H1 (cell line): ENCODE measurements around the gene SH3PXD2B. TPM values are rescaled to one million over a fixed set of nuclear protein-coding genes. Genes with fewer than 3 reads are reported as not detected.

Source experiments
- CTCF ChIA-PET: fragments of 300-600 bp; sonication (Branson Sonifier 250); formaldehyde crosslinking; loops from one replicate; lab custom pipeline; 2021; ENCODE audit not compliant: partially characterized antibody; lab: Charles Lee
- POLR2A ChIA-PET: fragments of 300-600 bp; sonication (Branson Sonifier 250); formaldehyde crosslinking; loops from one replicate; lab custom pipeline; 2021; ENCODE audit warnings: inconsistent platforms; ENCODE audit not compliant: partially characterized antibody; lab: Charles Lee
- DNase-seq, 2 experiments: peaks; one replicate each; pipeline versions ENCODE4 v3.0.0 to v3.0.0-alpha.2; 2010 to 2022; ENCODE audit warnings: low spot score in 2 of 2, low read depth in 1 of 2, mixed read lengths in 1 of 2
- FAIRE-seq: peaks from 2 replicates; lab custom pipeline; 2011; peaks lifted over from hg19 to GRCh38; lab: Jason Lieb, UNC
- H2AFZ ChIP-seq: 2 replicates; pipeline ENCODE4 v1.8.1; 2012; ENCODE audit warnings: low read length, inconsistent platforms
- H2AK5ac ChIP-seq: 2 replicates; pipeline ENCODE4 v1.6.1; 2013; ENCODE audit warnings: low read depth, low read length
- H2BK120ac ChIP-seq: replicated peaks from 2 replicates; pipeline ENCODE3; 2013; ENCODE audit warnings: low read depth, low read length, inconsistent platforms
- H2BK12ac ChIP-seq: 2 replicates; pipeline ENCODE4 v1.6.1; 2013; ENCODE audit warnings: low read depth, low read length
- H2BK15ac ChIP-seq: 2 replicates; pipeline ENCODE4 v1.6.1; 2013; ENCODE audit warnings: low read length
- H2BK20ac ChIP-seq: 2 replicates; pipeline ENCODE4 v1.6.1; 2013; ENCODE audit warnings: low read length
- H2BK5ac ChIP-seq: 2 replicates; pipeline ENCODE4 v1.6.1; 2013; ENCODE audit warnings: low read depth, low read length
- H3K14ac ChIP-seq: 2 replicates; pipeline ENCODE4 v1.6.1; 2013; ENCODE audit warnings: inconsistent platforms; ENCODE audit not compliant: insufficient read length
- H3K18ac ChIP-seq: 2 replicates; pipeline ENCODE4 v1.6.1; 2013; ENCODE audit warnings: low read length; ENCODE audit errors: extremely low read depth
- H3K23ac ChIP-seq: 2 replicates; pipeline ENCODE4 v1.6.1; 2013; ENCODE audit warnings: inconsistent platforms; ENCODE audit not compliant: insufficient read length
- H3K23me2 ChIP-seq: 2 replicates; pipeline ENCODE4 v1.6.1; 2013; ENCODE audit warnings: low read depth, low read length
- H3K27ac ChIP-seq: 2 replicates; pipeline ENCODE4 v1.6.1; 2011; ENCODE audit warnings: low read depth, low read length, inconsistent platforms
- H3K27me3 ChIP-seq, 4 experiments: replicated peaks in 1 of 4; 1 replicate in 1 of 4; 2 replicates in 3 of 4; pipeline versions ENCODE4 v1.6.1 to v1.8.1; 2011 to 2013; ENCODE audit warnings: low read length in 3 of 4, mild to moderate bottlenecking in 3 of 4, inconsistent platforms in 2 of 4, mixed read lengths in 2 of 4, moderate library complexity in 1 of 4; ENCODE audit not compliant: control insufficient read depth in 3 of 4, insufficient read depth in 3 of 4; ENCODE audit errors: extremely low read depth in 1 of 4
- H3K36me3 ChIP-seq, 4 experiments: 2 replicates each; pipeline versions ENCODE4 v1.6.1 to v1.8.1; 2011 to 2013; ENCODE audit warnings: mild to moderate bottlenecking in 4 of 4, low read length in 3 of 4, moderate library complexity in 2 of 4, control low read depth in 1 of 4, inconsistent platforms in 1 of 4; ENCODE audit not compliant: insufficient read depth in 4 of 4, control insufficient read depth in 2 of 4
- H3K4ac ChIP-seq: replicated peaks from 2 replicates; pipeline ENCODE3; 2013; ENCODE audit warnings: low read length, low read depth, mixed read lengths, inconsistent platforms; ENCODE audit not compliant: insufficient read length
- H3K4me1 ChIP-seq, 4 experiments: replicated peaks in 1 of 4; 1 replicate in 1 of 4; 2 replicates in 3 of 4; pipeline versions ENCODE4 v1.6.1 to v1.8.1; 2011 to 2013; ENCODE audit warnings: low read length in 3 of 4, inconsistent platforms in 2 of 4, mixed read lengths in 1 of 4; ENCODE audit not compliant: insufficient read depth in 4 of 4, control insufficient read depth in 3 of 4
- H3K4me2 ChIP-seq, 2 experiments: 2 replicates each; pipeline versions ENCODE4 v1.6.1 to v1.8.1; 2011 to 2013; ENCODE audit warnings: low read depth in 2 of 2, low read length in 2 of 2, control low read depth in 1 of 2, inconsistent platforms in 1 of 2, mild to moderate bottlenecking in 1 of 2; ENCODE audit not compliant: insufficient read depth in 1 of 2
- H3K4me3 ChIP-seq, 4 experiments: fragments of 200-600, 300-600 bp in 1 of 4; sonication (generic), shearing (Covaris generic), sonication (Bioruptor Twin) in 1 of 4; 2 replicates each; pipeline versions ENCODE4 v1.5.1 to v1.8.1; 2011 to 2016; ENCODE audit warnings: low read length in 4 of 4, low read depth in 3 of 4, control low read depth in 2 of 4, inconsistent platforms in 2 of 4, mild to moderate bottlenecking in 2 of 4, mixed read lengths in 1 of 4, moderate library complexity in 1 of 4; ENCODE audit not compliant: insufficient read depth in 2 of 4; ENCODE audit errors: extremely low read depth in 1 of 4
- H3K56ac ChIP-seq: replicated peaks from 2 replicates; pipeline ENCODE3; 2013; ENCODE audit warnings: low read depth, mild to moderate bottlenecking, mixed read lengths, low read length, inconsistent platforms; ENCODE audit not compliant: insufficient read length
- H3K79me1 ChIP-seq: 2 replicates; pipeline ENCODE4 v1.6.1; 2013; ENCODE audit warnings: low read depth, low read length, control low read depth
- H3K79me2 ChIP-seq, 2 experiments: 2 replicates each; pipeline versions ENCODE4 v1.6.1 to v1.8.1; 2012 to 2013; ENCODE audit warnings: low read length in 2 of 2, mild to moderate bottlenecking in 2 of 2, inconsistent platforms in 1 of 2; ENCODE audit not compliant: insufficient read depth in 2 of 2, control insufficient read depth in 1 of 2
- H3K9ac ChIP-seq, 4 experiments: replicated peaks in 1 of 4; 1 replicate in 1 of 4; 2 replicates in 3 of 4; pipeline versions ENCODE4 v1.6.1 to v1.8.1; 2011 to 2013; ENCODE audit warnings: low read depth in 3 of 4, low read length in 3 of 4, control low read depth in 2 of 4, mild to moderate bottlenecking in 2 of 4, moderate library complexity in 2 of 4, inconsistent platforms in 1 of 4; ENCODE audit errors: extremely low read depth in 1 of 4
- H3K9me3 ChIP-seq, 2 experiments: 2 replicates each; pipeline versions ENCODE4 v1.6.1 to v1.8.1; 2012 to 2013; ENCODE audit warnings: mild to moderate bottlenecking in 2 of 2, moderate library complexity in 2 of 2, control low read depth in 1 of 2, inconsistent platforms in 1 of 2, low read depth in 1 of 2, low read length in 1 of 2, mixed read lengths in 1 of 2; ENCODE audit not compliant: insufficient read depth in 2 of 2
- H4K20me1 ChIP-seq, 2 experiments: replicated peaks in 1 of 2; 2 replicates each; pipeline versions ENCODE3 to v1.8.1; 2011 to 2013; ENCODE audit warnings: inconsistent platforms in 2 of 2, low read length in 2 of 2, mild to moderate bottlenecking in 1 of 2; ENCODE audit not compliant: insufficient read depth in 2 of 2, control insufficient read depth in 1 of 2
- H4K5ac ChIP-seq: 2 replicates; pipeline ENCODE4 v1.6.1; 2013; ENCODE audit warnings: low read length, low read depth, mixed read lengths, inconsistent platforms; ENCODE audit not compliant: insufficient read length
- H4K8ac ChIP-seq: 2 replicates; pipeline ENCODE4 v1.8.0; 2013; ENCODE audit warnings: mild to moderate bottlenecking, moderate library complexity, low read length, inconsistent platforms; ENCODE audit not compliant: insufficient read depth; ENCODE audit errors: extremely low read depth
- H4K91ac ChIP-seq: replicated peaks from 2 replicates; pipeline ENCODE3; 2013; ENCODE audit warnings: low read length, mixed read lengths, inconsistent platforms; ENCODE audit not compliant: insufficient read length
- BCL11A ChIP-seq, 2 experiments: IDR thresholded peaks; one replicate each; pipeline ENCODE4 v1.6.1; 2011; ENCODE audit warnings: low read depth in 2 of 2, low read length in 2 of 2, mild to moderate bottlenecking in 2 of 2
- BRCA1 ChIP-seq: IDR thresholded peaks from 2 replicates; pipeline ENCODE4 v1.6.1; 2012; ENCODE audit warnings: low read depth, low read length, improper control_type of control experiment
- EGR1 ChIP-seq: IDR thresholded peaks from 2 replicates; pipeline ENCODE4 v1.6.1; 2011; ENCODE audit warnings: low read depth, low read length, borderline replicate concordance
- FOSL1 ChIP-seq: IDR thresholded peaks from 2 replicates; pipeline ENCODE4 v1.6.1; 2011; ENCODE audit warnings: mild to moderate bottlenecking, low read depth, low read length, moderate library complexity; ENCODE audit not compliant: insufficient read depth
- NANOG ChIP-seq: IDR thresholded peaks from 2 replicates; pipeline ENCODE4 v1.6.1; 2011; ENCODE audit warnings: low read length, low read depth, mild to moderate bottlenecking, inconsistent platforms; ENCODE audit not compliant: insufficient read depth, poor library complexity, severe bottlenecking
- RAD21 ChIP-seq, 2 experiments: IDR thresholded peaks in 1 of 2; conservative IDR thresholded peaks in 1 of 2; 2 replicates each; pipeline ENCODE4 v1.6.1; 2011; ENCODE audit warnings: low read depth in 2 of 2, low read length in 2 of 2, improper control_type of control experiment in 1 of 2, inconsistent platforms in 1 of 2, mild to moderate bottlenecking in 1 of 2, moderate library complexity in 1 of 2
- SIN3A ChIP-seq, 2 experiments: IDR thresholded peaks in 1 of 2; conservative IDR thresholded peaks in 1 of 2; 2 replicates each; pipeline ENCODE4 v1.6.1; 2011 to 2012; ENCODE audit warnings: low read length in 2 of 2, improper control_type of control experiment in 1 of 2, low read depth in 1 of 2, mild to moderate bottlenecking in 1 of 2
- SIRT6 ChIP-seq: IDR thresholded peaks from one replicate; pipeline ENCODE4 v1.7.1; 2012; ENCODE audit warnings: low read length, inconsistent platforms
- SP1 ChIP-seq: IDR thresholded peaks from 2 replicates; pipeline ENCODE4 v1.6.1; 2011; ENCODE audit warnings: low read depth, low read length
- TAF7 ChIP-seq: optimal IDR thresholded peaks from 2 replicates; pipeline ENCODE3; 2011; ENCODE audit warnings: low read depth, mild to moderate bottlenecking, inconsistent platforms, low read length, moderate library complexity, borderline replicate concordance
- TEAD4 ChIP-seq: IDR thresholded peaks from 2 replicates; pipeline ENCODE4 v1.6.1; 2012; ENCODE audit warnings: low read depth, low read length, inconsistent platforms, mixed read lengths
- WGBS, 2 experiments: shearing (Covaris generic) in 1 of 2; methylation state at CpG; one replicate each; pipeline versions ENCODE4 v1.1.6 to v1.1.7; 2013 to 2015; ENCODE audit warnings: low lambda C conversion rate in 2 of 2, mixed read lengths in 2 of 2, inconsistent platforms in 1 of 2, low coverage in 1 of 2, missing lambda C conversion rate in 1 of 2; ENCODE audit not compliant: insufficient replicate concordance in 2 of 2, insufficient coverage in 1 of 2, insufficient read length in 1 of 2; ENCODE audit errors: extremely low coverage in 1 of 2, missing lambda C conversion rate in 1 of 2; 5-methylcytosine and 5-hydroxymethylcytosine counted together
- polyA plus RNA-seq, 7 experiments: library from polyadenylated mRNA; depleted of rRNA in 3 of 7; stranded (reverse) in 5 of 7; unstranded in 2 of 7; fragments of >200 nt in 5 of 7; fragments of 200-250 nt in 2 of 7; gene quantifications; 1 replicate in 5 of 7; 2 replicates in 1 of 7; 4 replicates in 1 of 7; pipeline versions ENCODE4 v1.2.1 to v1.2.3, GENCODE V29; 2011 to 2013; ENCODE audit warnings: missing spikeins in 2 of 7, mixed read lengths in 2 of 7
- total RNA-seq: library from RNA; stranded (reverse); fragmentation: NEBNext Ultra II Directional; extraction: Animal tissue kit (Norgen Biotek cat#: 25700); gene quantifications from 2 replicates; pipeline ENCODE4 v1.2.1, GENCODE V29; 2021

The SH3PXD2B gene
- total and polyA plus RNA-seq, 2 of the 8 experiments (the other 6 are each of a cell fraction or from before 2014, with no cell fraction given), result 32.9 to 72.9 TPM

DNA sequence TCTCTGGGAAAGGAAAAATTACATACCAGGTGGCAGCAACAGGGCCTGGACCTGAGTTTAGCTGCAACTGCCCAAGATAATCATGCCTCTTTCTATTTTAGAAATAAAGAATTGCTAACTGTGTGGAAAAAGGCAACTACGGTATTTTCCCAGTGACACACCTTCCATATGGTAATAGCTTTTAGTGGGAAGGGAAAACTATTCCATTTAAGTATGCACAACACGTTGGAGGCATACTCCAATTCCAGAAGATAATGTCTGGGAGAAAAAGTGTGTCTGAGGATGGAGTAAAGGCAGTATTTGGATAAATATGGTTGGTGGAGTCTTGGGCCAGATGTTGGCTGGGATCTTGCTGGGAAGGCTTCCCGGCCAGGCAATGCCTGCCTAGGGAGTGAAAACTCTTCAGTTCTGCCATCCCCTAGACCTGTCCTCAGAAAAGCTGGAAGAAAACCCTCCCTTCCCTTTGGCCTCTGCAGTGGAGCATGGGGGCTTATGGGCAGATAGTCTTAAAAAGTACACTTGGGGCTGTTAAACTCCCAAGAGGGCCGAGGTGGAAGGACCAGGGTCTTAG, 40.6 kb downstream of the SH3PXD2B start:
- H2AK5ac ChIP-seq, result no peak overlapping the region
- ChIA-PET POLR2A (interaction anchor here (0.9 kb wide), 1 partner anchor 9 kb away, joined by 3 read pairs; no protein-coding TSS in a partner anchor), CTCF (interaction anchor here (1.4 kb wide), 1 partner anchor 26 kb away, joined by 3 read pairs; no protein-coding TSS in a partner anchor)
- H3K4me1 ChIP-seq, result no peaks in the 10 kb centered on the region; a peak in 1 of 7 replicates
- no peak overlapping the region for H2BK12ac ChIP-seq
- H4K91ac ChIP-seq, result no peak overlapping the region
- H3K27me3 ChIP-seq, result no peaks in the 10 kb centered on the region
- no peak overlapping the region for H3K18ac ChIP-seq
- no peak overlapping the region for H3K27ac ChIP-seq
- H4K20me1 ChIP-seq, result peaks cover 3 to 12% of the 10 kb centered on the region in 2 experiments
- no peaks in the 10 kb centered on the region for H3K23me2 ChIP-seq
- FAIRE-seq, result no peak
- WGBS, 2 experiments, result 88% methylated on average over 4 of the region's 4 CpGs; no CpG with 5 or more reads in 1 of the 2 experiments
- H3K4me3 ChIP-seq, result no peak overlapping the region
- H3K56ac ChIP-seq, result no peak overlapping the region
- H3K9me3 ChIP-seq, result no peaks in the 10 kb centered on the region
- H3K4me2 ChIP-seq, result no peak overlapping the region
- no peak overlapping the region for H3K14ac ChIP-seq
- H4K8ac ChIP-seq, result no peak overlapping the region
- H3K36me3 ChIP-seq, result peaks cover 0 to 10% (median 4%) of the 10 kb centered on the region in 4 experiments; a peak in 4 of 8 replicates
- no peak overlapping the region for H3K23ac ChIP-seq
- H3K4ac ChIP-seq, result no peak overlapping the region
- no peak overlapping the region for H3K9ac ChIP-seq
- no peak overlapping the region for H4K5ac ChIP-seq
- DNase-seq, result no peak
- no peak overlapping the region for H2BK5ac ChIP-seq
- no peaks in the 10 kb centered on the region for H3K79me2 ChIP-seq
- H2BK20ac ChIP-seq, result no peak overlapping the region
- H2BK120ac ChIP-seq, result no peak overlapping the region
- no peak overlapping the region for H2BK15ac ChIP-seq
- no peak overlapping the region for H2AFZ ChIP-seq
- peaks cover 4% of the 10 kb centered on the region for H3K79me1 ChIP-seq
- TF ChIP-seq TAF7 (no peak), RAD21 (IDR thresholded peaks at IDR 0.05 in 1 of 2, conservative IDR thresholded peaks at IDR 0.05 in 1 of 2; ENCODE audit: low read depth in 2 of 2, low read length in 2 of 2) (no peak), NANOG (no peak), BCL11A (IDR thresholded peaks at IDR 0.05; ENCODE audit: low read depth in 2 of 2, low read length in 2 of 2) (no peak), SIRT6 (no peak), EGR1 (no peak), TEAD4 (no peak), BRCA1 (no peak), FOSL1 (no peak), SIN3A (conservative IDR thresholded peaks at IDR 0.05 in 1 of 2, IDR thresholded peaks at IDR 0.05 in 1 of 2; ENCODE audit: low read depth in 1 of 2, low read length in 2 of 2) (no peak), SP1 (no peak)
